ENCODE measurements around the gene MARCHF10.

DNA sequence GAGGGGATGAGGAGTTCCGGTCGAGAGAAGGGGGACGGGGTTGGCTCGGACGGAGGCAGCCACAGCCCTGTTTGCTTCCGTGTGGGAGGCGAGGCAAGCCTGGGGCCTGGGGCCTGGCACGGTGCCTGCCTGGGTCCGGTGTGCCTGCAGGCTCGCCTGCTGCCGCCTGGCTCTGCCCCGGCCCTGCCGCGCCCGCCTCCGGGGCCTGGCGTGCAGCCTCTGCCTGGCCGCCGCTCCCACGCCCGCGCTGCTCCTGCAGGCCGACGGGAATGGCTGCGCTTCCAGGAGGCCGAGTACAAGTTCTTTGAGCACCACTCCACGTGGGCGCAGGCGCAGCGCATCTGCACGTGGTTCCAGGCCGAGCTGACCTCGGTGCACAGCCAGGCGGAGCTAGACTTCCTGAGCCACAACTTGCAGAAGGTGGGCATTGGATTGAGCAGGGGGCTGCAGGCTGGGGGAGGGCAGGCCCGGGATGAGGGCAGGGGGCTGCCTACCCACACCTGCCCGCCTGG, 127.5 kb downstream of the MARCHF10 start:
- TF ChIP-seq, protein P1, sequence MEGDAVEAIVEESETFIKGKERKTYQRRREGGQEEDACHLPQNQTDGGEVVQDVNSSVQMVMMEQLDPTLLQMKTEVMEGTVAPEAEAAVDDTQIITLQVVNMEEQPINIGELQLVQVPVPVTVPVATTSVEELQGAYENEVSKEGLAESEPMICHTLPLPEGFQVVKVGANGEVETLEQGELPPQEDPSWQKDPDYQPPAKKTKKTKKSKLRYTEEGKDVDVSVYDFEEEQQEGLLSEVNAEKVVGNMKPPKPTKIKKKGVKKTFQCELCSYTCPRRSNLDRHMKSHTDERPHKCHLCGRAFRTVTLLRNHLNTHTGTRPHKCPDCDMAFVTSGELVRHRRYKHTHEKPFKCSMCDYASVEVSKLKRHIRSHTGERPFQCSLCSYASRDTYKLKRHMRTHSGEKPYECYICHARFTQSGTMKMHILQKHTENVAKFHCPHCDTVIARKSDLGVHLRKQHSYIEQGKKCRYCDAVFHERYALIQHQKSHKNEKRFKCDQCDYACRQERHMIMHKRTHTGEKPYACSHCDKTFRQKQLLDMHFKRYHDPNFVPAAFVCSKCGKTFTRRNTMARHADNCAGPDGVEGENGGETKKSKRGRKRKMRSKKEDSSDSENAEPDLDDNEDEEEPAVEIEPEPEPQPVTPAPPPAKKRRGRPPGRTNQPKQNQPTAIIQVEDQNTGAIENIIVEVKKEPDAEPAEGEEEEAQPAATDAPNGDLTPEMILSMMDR (conservative IDR thresholded peaks at IDR 0.05; ENCODE audit: low read depth, low read length), result no peak
- TF ChIP-seq EZH2 (IDR thresholded peaks at IDR 0.05; ENCODE audit: low read length, unreplicated experiment), result no peak
- TF ChIP-seq EZH2phosphoT487 (IDR thresholded peaks at IDR 0.05; ENCODE audit: borderline replicate concordance, low read length), result no peak

Measured in PC-3 (cell line).